ENCODE measurements around the gene PICALM.
"Not testable (repeated sequence)": the region's sequence is repeated elsewhere in the genome, so short reads cannot be mapped to it uniquely, and the experiment has no call there.

Gene PICALM

GRCh38 chr11:85930879-85931366 lies 138.0 kb downstream of the PICALM start:
- DNase-seq = no peak

- DNase-seq = not testable (repeated sequence)
These were observed 142.2 kb downstream of the PICALM start for GRCh38 chr11:85926653-85927214.

DNA sequence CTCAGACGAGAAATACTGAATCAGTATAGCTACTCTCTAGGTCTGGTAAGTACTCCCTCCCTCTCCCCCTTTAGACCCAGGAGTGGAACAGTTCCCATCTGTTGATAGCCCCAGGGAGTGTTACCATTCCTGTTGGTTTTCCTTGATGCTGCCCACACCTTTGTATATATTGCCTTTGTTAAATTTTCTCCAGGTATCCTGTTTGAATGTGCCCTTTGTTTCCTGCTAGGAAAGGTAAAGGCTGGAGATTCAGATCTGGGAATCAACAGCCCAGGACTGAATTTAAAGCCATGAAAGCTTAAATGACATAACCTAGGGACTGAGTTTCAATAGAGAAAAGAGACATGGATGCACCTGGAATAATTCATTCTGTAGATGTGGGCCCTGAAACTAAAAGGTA lies 145.4 kb downstream of the PICALM start:
- no peak for DNase-seq

DNA sequence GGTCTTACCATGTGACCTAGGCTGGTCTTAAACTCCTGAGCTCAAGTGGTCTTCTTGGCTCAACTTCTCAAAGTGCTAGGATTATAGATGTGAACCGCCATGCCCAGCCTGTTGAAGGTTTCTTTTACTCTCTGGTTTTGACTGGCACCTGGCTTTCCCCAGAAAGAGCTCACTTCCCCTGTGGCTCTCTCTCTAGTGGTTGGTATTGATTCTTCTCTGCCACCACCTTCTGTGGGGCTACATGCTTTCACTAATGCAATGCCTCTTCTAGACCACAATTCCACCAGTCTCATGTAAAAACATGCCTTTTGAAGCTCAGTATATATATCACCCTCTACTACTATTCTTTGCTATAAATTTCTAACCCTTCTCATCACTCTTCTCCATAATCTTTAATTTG lies 146.5 kb downstream of the PICALM start:
- no peak for DNase-seq

DNA sequence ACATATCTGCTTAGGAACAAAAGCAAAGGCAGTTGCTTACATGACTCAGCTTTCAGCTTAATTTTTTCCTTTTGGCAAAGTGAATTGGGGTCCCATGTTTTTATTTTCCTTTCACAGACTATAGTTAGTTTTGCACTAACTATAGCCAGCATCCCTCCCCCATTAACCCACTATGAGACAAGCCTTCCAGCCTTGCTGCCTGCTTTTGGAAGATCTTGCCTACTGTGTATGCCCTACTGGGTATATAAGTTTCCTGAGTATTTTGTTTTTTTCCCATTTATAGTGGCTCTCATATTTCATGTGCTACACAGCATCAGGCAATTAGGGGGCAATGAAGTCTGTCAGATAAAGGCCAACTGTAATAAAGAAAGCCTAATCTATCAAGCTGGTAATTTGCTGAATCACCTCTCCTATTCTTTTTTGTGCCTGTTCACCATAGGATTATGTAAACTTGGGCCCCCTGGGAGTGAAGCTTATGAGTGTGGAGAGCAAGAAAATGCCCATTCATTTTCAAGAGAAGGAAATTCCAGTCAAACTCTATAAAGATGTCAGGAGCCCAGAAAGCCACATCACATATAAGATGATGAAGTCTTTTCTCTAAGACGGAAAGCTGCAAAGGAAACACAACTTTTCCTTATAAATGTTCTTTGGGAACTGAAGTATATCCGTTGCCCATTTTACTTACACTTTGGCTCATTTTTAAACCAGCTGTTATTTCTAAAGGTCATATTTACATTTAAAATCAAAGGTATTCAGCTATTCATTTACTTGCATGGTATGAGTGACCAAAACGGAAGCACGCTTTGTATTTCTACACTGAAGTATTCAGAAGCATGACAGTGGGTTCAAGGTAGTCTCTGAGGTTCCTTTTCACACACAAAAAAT lies 149.7 kb downstream of the PICALM start:
- DNase-seq = no peak

DNA sequence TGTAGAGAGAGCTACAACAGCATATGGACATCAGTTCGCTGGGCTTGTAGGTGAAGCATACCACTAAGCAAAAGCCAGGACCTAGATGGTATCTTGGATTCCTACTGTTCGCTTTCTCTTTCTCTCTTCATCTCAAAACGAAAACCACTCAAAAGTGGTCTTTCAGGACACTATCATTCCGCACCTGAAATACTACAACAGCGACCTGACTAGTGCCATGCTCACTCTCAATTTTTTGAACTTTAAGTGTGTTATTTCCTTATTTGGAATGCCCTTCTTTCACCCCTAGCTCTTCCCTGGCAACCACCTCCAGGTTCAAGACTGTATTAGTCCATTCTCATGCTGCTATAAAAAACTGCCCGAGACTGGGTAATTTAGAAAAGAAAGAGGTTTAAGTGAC lies 154.5 kb downstream of the PICALM start:
- no peak for DNase-seq

DNA sequence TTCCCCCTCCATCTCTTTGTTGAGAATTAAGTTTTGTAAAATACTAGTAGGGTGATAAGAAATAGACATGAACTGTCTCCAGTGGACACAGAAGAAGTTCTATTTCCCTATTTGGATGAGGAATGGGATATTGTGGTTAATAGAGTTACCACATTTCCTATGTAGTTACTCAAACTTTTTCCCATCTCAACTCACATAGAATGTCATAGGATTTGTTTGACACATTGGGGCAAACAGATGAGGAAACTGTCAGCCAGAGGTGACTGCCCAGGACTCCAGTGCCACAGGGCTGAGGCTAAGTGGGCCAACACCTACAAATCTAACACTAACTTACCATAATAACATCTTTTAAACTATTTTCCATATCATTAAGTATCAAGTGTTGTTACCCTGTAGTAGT lies 155.4 kb downstream of the PICALM start:
- DNase-seq = no peak

GRCh38 chr11:85912414-85912813 lies 156.5 kb downstream of the PICALM start:
- no peak for DNase-seq
